Stimulated activated CD4-positive, alpha-beta T cell treated with anti-CD3 and anti-CD28 coated beads, Interleukin-4, amount 100 ng/mL, for 24 hours (primary cell): ENCODE data around the gene ABO.
"Not testable (repeated sequence)": the region's sequence is repeated elsewhere in the genome, so short reads cannot be mapped to it uniquely, and the experiment has no call there.

ENCODE experiments used
- DNase-seq: peaks from one replicate; pipeline ENCODE4 v3.0.0-alpha.2; 2020

ABO gene

DNA sequence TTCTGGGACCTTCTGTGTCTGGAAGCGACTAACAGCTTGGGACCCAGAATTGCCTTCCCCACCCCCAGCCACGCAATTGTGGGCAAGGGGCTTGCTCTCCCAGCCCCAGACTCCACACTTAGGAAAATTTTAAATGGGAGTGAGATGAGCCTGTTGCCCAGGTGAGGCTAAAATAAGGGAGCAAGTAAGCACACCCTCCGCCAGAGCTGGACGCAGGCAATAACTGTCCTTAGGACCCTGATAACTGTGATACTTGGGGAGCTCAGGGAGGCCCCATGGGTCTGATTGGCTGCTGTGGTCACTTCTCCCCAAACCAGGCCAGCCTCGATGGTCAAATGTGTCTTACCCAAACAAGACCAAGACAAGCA is 13.3 kb downstream of the ABO start:
- no peak for DNase-seq

DNA sequence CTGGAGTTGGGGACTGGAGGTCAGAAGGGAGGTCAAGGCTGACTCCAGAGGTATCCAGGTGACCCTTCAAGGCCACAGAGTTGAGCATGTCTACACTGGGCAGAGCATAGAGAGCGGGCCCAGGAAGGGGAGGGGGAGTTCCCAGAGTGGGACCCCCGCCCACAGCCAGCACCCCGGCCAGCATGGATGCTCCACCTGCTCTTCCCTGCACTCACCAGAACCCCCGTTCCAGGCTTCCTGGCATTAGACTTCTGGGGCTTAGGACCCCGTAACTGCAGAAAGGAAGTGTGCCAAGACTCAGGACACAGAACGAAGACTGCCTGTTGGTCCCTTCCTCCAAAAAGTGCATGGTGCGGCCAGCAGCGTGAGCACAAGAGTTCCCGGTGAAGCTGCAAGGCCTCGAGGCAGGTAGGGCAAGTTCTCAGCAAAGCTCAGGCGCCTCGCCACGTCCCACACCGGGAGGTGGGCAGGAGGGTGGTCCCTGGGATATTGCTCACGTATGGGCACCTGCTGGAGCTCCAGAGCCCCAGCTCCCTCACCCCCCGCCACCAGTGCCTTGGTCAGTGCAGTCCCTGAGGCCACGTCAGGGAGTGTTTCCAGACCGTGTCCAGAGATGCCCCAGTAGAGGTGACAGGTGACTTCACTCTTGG is 13.8 kb downstream of the ABO start:
- DNase-seq, result no peak

DNA sequence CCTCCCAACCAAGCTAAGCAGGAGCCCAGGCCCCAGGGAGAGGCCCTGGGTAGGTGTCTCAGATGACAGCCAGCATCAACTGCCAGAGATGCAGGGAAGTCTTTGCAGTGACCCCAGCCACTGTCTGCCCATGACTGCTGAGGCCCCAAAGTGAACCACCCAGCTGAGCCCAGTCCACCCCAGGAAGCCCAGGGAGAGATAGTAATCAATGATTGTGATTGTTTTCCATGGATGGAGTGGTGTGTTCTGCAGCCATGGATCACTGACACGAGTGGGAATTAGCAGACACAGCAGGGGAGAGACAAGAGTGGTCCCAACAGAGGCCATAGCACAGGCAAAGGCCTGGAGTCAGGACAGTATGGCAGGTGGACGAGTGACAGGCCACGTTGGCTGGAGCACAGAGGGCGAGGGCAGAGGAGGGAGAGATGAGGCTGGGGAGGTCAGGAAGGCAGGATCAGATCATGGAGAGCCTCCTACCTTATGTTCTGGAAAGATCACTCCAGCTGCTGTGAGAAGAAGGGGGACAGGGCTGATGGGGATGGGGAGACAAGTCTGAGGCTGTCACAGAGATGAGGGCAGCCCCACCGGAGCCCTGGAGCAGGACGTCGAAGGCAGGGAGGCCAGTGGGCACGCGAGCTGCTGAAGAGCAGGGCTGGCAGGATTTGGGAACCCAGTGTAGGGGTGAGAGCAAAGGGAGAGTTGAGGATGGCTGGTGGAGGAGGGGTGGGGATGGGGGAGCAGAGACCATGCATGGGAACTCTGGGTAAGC is 14.5 kb downstream of the ABO start:
- no peak for DNase-seq

DNA sequence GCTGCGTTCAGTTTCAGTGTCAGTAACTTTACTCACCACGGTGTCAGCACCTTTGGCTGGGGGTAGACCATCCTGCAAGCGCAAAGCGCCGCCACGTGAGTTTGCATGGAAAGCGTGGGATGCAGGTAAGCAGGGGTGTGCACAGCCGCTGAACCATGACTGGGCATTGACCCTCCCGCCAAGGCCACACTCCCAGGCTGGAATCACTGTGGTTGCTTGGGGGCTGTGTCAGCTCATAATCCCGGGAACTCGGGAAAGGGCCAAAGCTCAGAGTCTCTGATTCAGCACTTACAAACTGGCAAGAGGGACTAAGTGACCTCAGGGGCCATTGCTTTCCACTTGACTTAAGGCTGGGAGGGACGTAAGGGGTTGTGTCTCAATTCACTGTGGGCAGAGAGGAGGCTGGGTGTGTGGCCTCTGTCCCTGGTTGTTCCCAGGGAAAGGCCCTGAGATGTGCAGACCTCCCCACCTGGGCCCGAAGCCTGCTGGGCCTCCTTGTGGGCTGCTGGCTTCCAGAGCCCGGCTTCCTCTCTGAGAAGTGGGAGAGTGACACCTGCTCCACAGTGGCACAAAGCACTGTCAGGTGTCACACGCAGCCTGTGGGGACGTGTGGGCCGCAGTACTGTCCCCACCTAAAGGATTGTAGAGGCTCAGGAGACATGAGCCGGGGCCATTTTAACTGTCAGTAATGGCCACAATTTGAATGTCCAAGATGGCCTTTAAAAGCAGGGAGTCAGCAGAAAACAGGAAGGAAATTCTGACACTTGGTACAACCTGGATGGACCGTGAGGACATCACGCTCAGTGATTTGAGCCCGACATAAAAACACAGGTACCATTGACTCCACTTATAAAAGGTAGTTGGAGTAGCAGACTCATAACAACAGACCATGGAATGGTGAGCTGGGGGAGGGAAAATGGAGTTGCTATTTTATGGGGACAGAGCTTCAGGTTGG is 16.7 kb downstream of the ABO start:
- DNase-seq, result no peak

DNA sequence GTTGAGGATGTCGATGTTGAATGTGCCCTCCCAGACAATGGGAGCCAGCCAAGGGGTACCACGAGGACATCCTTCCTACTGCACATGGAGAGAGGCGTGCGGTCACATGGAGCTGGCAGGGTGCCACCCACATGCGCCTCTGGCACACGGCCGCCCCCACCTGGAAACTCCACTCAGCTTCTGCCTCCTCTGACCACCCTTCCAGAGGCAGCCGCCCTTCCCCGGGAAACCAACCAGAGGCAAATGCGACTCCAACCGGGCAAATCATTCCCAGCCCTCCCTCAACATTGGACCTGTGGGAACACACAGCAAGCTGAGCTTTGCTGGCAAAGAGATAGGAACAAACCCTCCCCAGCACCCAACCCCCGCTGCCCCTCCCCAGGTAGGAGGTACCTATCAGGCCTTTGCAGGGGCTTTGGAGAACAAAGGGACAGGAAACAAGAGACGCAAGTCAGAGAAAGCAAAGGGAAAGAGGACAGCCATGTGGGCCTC is 17.5 kb downstream of the ABO start:
- DNase-seq, result no peak

DNA sequence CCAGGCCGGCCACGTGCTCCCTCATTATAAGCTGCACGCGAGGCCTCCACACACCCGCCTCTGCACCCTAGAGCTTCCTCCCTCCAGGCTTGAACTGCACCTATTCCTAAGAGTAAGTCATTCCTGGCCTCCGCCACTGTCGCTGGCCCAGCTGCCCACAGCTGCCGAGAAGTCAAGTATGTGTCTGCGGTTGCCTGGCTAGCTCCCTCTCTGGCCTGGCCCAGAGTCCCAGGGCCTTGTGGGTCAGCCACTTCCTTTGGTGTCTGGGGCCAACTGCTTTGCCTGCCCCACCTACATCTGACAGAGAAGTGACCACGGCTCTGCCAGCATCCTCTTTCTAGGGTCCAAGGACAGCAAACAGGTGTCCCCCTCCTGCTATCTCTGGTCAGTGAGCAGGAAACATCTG is 18.3 kb downstream of the ABO start:
- DNase-seq, result no peak

DNA sequence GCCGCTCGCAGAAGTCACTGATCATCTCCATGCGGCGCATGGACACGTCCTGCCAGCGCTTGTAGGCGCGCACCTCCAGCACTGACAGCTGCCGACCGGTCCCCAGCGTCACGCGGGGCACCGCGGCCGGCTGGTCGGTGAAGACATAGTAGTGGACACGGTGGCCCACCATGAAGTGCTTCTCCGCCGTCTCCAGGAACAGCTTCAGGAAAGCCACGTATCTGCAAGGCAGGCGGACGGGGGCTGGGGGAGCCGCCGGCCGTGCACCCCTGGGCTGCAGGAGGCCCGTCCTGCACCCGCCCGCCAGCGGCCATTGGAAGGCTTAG is 18.9 kb downstream of the ABO start:
- no peak for DNase-seq

DNA sequence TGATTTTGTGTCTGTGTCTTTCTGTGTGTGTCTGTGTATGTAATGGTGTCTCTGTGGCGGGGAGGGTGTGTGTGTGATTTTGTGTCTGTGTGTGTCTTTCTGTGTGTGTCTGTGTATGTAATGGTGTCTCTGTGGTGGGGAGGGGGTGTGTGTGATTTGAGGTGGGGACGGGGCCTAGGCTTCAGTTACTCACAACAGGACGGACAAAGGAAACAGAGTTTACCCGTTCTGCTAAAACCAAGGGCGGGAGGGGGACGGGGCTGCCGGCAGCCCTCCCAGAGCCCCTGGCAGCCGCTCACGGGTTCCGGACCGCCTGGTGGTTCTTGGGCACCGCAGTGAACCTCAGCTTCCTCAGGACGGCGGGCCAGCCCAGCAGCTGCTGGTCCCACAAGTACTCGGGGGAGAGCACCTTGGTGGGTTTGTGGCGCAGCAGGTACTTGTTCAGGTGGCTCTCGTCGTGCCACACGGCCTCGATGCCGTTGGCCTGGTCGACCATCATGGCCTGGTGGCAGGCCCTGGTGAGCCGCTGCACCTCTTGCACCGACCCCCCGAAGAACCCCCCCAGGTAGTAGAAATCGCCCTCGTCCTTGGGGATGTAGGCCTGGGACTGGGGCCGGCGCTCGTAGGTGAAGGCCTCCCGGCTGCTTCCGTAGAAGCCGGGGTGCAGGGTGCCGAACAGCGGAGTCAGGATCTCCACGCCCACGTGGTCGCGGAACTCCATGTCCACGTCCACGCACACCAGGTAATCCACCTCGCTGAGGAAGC is 19.4 kb downstream of the ABO start:
- no peak for DNase-seq

DNA sequence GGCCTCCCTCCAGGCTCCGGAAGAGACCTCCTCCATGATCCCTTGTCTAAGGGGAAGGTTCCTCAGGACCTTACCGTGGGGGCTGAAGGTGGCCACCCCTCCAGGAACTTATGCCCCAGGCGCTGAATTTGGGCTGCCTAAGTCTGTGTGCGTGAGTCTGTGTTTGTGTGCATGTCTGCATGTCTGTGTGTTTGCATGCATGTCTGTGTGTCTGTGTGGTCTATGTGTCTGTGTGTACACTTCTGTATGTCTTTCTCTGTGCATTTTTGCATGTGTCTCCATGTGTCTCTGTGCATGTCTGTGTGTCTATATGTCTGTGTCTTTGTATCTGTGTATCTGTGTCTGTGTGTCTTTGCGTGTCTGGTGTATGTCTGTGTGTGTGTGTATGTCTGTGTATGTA is 20.5 kb downstream of the ABO start:
- DNase-seq, result no peak

DNA sequence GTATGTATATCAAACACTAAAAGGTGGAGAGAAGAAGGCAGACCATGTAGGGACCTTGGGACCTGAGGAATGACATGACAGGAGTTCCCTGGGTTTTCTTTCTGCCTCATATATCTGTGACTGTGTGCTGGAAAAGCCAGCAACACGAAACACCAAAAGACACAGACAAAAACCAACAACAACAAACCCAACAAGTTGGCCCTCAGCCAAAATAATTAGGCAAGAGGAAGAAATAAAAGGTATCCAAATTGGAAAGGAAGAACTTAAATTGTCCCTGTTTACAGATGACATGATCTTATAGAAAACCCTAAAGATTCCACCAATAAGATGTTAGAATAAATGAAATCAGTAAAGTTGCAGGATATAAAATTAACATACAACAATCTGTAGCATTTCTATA is 21.7 kb downstream of the ABO start:
- DNase-seq, result no peak

DNA sequence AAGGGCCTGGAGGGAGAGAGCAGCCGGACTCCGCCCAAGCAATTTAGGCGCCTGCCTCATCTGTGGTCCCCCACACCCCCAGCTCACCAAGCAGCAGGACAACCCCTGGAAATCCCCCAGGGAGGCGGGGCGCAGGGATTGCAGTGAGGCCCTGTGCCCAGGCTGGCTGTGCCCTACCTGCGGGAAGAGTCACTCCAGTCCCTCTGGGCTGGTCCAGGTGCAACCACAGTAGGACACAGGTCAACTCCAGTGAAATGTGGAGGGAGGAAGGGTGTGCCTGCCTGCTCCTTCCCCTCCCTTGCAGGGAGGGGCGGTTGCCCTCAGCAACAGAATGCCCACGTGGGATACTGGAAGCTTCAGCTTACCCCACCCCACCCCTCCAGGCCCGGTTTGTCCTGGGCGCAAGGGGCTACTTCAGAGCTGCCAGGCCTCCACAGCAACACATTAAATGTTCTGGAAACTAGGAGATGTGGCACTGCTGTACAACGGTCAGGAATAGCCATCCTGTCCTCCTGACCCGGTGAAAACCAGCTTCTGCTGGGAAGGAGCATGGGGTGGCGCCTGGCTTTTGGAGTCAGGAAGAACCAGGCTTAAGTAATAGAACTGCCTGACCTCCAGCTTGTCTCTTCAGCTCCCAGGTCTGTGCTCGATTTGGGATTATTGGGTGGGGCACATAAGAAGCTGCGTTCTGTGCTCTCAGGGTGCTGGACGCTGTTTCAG is 22.5 kb downstream of the ABO start:
- DNase-seq, result no peak

DNA sequence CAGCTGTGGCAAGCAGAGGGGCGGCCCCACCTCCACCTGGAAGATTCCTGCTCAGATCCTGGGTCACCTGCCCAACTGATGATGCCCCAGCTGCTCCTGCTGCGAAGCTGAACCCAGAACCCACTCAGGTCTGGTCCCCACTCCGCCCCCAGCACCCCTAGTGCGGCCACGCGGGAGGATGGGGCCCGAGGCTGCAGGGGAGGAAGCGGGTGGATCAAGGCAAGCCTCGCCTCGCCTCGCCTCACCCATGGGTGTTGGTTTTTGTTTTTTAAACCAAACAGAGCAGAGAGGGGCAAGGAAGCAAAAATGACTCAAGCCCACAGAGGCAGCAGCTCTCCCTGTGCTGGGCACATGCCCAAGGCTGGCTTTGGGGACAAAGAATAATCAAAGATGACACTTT is 23.2 kb downstream of the ABO start:
- no peak for DNase-seq

DNA sequence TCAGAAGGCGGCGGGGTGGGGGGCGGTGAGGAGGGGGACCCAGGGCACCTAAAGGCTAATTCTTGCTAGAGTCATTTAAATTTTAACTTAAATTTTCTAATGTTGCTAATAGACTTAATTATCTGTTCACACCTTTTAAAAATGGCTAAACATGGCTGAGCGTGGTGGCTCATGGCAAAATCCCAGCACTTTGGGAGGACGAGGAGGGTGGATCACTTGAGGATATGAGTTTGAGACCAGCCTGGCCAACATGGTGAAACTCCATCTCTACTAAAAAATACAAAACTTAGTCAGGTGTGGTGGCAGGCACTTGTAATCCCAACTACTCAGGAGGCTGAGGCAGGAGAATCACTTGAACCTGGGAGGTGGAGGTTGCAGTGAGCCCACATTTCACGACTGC is 23.8 kb downstream of the ABO start:
- DNase-seq, result not testable (repeated sequence)

DNA sequence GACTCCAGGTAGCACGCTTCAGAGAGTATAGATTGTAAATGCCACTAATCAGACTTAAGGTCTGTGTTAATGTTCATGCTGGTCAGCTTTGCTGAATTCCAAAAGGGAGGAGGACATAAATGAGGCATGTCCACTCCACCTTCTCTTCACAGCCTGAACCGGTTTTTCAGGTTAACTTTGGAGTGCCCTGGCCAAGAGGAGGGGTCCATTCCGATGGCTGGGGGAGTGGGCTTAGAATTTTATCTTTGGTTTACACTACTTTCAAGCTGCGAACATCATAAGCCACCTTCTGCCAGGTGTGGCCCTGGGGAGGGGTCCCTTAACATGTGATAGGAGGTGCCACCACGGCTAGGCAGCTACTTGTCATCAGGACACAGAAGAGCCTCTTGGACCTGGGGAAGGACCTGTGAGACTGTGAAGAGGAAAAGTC is 24.2 kb downstream of the ABO start:
- DNase-seq, result no peak

DNA sequence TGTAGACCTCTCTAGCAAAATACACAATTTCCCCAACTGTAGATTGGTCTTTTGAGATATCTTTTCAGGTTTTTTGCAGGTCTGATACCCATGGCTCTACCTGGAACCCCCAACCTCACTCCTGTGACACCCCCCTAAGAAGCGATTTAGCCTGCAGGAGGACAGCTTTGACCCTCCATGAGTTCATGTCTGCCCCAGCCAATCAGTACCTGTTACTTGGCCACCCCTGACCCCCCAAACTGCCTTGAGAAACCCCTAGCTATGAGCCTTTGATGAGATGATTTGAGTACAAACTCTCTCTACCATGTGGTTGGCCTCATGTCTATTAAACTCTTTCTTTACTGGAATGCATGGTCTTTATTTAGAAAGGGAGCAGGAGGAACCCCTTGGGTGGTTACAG is 25.7 kb downstream of the ABO start:
- DNase-seq, result no peak

DNA sequence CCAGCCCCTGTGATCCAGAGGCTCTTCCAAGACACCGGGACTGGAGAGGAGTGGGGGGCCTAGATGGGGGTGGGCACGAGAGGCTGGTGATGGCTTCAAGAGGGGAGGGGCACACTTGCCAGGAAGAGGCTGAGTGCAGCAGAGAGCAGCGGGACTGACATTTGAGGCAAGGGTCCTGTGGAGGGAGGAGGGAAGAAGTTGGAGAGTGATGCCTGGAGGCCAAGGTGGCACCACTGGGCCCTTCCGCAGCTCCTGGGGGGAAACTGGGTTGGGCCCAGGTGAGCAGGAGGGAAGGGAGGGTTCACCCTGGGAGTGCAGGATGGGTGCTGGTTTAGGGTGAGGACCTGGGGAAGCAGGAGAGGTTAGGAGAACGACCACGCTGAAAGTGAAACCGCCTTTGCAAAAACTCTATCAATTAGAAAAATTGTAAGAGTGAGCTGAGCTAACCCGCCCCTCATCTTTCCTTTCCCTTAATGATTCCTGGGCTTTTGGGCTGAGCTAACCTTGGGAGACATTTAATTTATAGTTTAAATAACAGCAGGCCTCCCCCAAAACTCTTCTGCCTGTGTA is 26.2 kb downstream of the ABO start:
- no peak for DNase-seq

DNA sequence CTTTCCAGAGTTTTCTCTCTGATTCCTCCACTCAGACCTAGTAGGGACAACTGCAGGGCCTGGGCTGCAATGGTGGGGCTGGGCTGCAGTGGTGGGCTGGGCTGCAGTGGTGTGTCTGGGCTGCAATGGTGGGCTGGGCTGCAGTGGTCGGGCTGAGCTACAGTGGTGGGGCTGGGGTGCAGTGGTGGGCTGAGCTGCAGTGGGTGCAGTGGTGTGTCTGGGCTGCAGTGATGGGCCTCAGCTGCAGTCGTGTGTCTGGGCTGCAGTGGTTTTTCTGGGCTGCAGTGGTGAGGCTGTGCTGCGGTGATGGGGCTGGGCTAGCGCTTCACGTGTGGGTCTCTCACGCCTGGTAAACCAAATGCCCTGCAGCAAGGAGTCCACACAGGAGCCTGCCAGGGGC is 27.4 kb downstream of the ABO start:
- no peak for DNase-seq

DNA sequence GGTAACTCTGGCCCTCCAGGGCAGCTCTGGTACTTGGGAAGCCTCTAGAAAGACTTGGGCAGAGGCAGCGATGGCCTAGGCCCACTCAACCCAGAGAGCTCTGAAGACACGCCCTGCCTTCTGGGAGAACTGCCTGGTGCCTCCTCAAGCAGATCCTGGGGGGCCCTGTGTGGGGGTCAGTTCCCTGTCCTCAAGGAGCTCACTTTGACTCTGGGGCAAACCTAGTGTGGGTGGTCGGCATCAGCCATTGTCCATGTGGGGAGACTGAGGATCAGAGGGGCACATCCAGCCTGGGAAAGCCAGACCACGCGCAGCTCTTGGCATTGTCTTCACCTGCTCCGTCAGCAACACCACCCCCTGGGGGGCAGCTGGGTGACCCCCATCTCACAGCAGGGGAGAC is 28.0 kb downstream of the ABO start:
- no peak for DNase-seq

DNA sequence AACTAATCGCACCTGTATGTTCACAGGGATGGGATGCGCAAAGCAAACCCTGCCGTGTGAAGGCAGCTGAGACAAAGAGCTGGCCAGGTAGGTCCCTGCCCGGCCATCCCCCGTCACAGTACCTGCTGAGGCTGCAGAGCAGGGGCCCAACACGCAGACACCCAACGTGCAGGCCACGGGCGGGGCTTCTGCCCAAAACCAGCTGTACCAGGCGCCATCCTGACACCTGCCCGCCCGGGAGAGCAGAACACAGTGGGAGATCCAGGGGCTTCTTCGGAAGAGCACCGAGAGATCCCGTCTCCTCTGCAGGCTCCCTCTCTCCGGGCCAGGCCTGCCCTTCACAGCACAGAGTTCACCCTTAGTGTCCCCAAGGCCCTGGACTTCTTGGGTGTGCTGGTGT is 28.4 kb downstream of the ABO start:
- no peak for DNase-seq

DNA sequence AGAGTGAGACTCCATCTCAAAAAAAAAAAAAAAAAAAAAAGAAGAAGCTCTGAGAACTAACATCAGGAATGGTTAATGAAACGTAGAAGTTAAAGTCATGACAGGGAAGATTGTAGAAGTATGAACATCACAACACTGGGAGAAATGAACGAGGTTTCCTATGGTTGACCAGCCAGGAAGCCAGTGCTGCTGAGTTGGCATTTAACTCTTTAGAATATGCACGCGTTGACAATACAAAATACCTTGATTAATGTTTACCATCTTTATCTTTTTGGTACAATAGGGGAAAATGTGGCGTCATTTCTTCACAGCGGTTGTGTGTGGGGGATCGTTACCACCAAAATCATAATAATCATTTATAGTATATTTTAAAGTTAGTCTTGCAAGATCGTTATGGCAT is 32.0 kb downstream of the ABO start:
- DNase-seq, result no peak

DNA sequence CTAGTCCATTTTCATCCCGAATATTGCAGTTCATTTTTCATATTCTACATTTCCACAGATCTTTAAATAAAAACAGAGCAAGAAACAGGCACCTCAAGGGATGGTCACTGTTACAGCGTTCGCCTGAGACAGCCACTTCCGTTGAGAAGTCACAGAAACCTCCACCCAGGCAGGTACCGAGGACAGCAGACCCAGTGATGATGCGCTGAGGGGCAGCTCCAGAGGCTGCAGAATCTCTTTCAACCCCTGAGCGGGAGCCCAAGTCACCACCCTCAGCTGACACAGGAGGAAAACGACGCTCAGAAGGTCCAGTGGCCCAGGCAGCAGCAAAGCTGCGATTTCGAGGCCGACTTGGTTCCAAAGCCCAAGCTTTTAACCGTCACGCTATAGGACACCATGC is 32.8 kb downstream of the ABO start:
- DNase-seq, result no peak

DNA sequence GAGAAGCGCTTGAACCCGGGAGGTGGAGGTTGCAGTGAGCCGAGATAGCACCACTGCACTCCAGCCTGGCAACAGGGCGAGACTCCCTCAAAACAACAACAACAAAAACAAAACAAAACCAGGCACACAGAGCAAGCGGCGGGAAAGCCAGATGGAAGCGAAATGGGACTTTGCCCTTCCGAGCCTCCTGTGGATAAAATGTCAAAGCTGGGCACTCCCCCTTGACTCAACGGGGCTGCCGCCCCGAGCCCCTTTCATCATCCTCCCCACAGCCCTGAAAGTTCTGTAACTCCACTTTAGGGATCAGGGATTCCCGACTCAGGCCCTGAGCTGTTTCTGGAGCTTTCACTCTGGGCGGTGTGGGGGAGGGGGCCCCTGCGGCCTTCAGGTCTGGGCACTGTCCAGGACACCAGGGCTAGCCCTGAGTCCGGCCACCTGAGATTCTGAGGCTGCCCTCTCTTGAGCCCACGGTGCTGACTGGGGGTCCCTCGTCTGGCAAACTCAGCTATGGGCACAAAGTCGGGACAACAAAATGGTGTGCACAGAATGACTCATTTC is 35.4 kb downstream of the ABO start:
- no peak for DNase-seq
